Mammary epithelial cell (primary cell): ENCODE data around the gene IKZF2.

Source experiments
- EZH2 ChIP-seq: IDR thresholded peaks from 2 replicates; pipeline ENCODE4 v1.6.1; 2012; ENCODE audit warnings: low read length, inconsistent platforms, borderline replicate concordance
- TF ChIP-seq, protein P1 (sequence below), 2 donors: IDR thresholded peaks in 1 of 2; conservative IDR thresholded peaks in 1 of 2; 2 replicates each; pipeline ENCODE4 v1.5.1; 2011 to 2012; ENCODE audit warnings: inconsistent platforms in 2 of 2, low read length in 2 of 2, mild to moderate bottlenecking in 2 of 2, control low read depth in 1 of 2, low read depth in 1 of 2; ENCODE audit not compliant: insufficient read depth in 1 of 2; ENCODE audit errors: extremely low read depth in 1 of 2

DNA sequence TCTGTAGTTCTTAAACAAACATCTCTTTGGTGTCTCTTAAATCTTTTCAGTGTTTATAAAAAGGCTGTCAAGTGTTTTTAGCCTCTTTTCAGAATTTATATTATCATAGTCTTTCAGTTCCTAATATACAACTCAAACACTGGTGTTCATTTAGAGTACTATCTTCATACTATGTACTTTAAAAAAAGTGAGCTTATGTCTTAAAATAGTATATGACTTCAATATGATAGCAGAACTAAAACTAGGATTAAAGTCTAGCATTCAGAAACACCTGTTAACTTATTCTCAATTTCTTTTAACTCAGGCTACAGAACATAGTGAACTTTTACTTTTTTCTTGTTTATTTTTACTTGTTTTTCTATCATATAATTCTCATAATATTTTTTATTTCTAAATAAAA, 14.7 kb upstream of the IKZF2 start:
- TF ChIP-seq, protein P1, sequence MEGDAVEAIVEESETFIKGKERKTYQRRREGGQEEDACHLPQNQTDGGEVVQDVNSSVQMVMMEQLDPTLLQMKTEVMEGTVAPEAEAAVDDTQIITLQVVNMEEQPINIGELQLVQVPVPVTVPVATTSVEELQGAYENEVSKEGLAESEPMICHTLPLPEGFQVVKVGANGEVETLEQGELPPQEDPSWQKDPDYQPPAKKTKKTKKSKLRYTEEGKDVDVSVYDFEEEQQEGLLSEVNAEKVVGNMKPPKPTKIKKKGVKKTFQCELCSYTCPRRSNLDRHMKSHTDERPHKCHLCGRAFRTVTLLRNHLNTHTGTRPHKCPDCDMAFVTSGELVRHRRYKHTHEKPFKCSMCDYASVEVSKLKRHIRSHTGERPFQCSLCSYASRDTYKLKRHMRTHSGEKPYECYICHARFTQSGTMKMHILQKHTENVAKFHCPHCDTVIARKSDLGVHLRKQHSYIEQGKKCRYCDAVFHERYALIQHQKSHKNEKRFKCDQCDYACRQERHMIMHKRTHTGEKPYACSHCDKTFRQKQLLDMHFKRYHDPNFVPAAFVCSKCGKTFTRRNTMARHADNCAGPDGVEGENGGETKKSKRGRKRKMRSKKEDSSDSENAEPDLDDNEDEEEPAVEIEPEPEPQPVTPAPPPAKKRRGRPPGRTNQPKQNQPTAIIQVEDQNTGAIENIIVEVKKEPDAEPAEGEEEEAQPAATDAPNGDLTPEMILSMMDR (conservative IDR thresholded peaks at IDR 0.05 in 1 of 2, IDR thresholded peaks at IDR 0.05 in 1 of 2; ENCODE audit: extremely low read depth in 1 of 2, insufficient read depth in 1 of 2, low read depth in 1 of 2, low read length in 2 of 2): no peak
- TF ChIP-seq EZH2: no peak
